Measurements from ENCODE around the gene HYAL1.

Gene HYAL1

GRCh38 chr3:50303013-50303815 is at the start of gene HYAL1:
Gene HYAL1, minus strand, starts transcription at chr3:50303574. Its CDS starts 618 bp downstream, at chr3:50302956.
- peak; percentile 87 for DNase-seq (ENCODE audit: low spot score)

GRCh38 chr3:50352781-50353180 is 49.4 kb upstream of the HYAL1 start:
- no peak for DNase-seq (ENCODE audit: low spot score)

- DNase-seq (ENCODE audit: low spot score): no peak
These were observed 47.9 kb upstream of the HYAL1 start for GRCh38 chr3:50351323-50351697.

- peak; percentile 94 for DNase-seq (ENCODE audit: low spot score)
These were observed 47.4 kb upstream of the HYAL1 start, which contains the start of the genes CYB561D2 and NPRL2 for GRCh38 chr3:50350527-50351322. Gene CYB561D2, plus strand, starts transcription at chr3:50350862. Its CDS starts 572 bp downstream, at chr3:50351434. Gene NPRL2, minus strand, starts transcription at chr3:50350775. Its CDS starts 123 bp downstream, at chr3:50350652.

- DNase-seq (ENCODE audit: low spot score): no peak
These were observed 46.8 kb upstream of the HYAL1 start for GRCh38 chr3:50350213-50350526.

GRCh38 chr3:50347187-50347813 is 43.9 kb upstream of the HYAL1 start:
- DNase-seq (ENCODE audit: low spot score): peak; percentile 55

- DNase-seq (ENCODE audit: low spot score): peak; percentile 92
These were observed 42.3 kb upstream of the HYAL1 start, which contains the start of gene ZMYND10 for GRCh38 chr3:50345586-50346234. Gene ZMYND10, minus strand, starts transcription at chr3:50345732. Its CDS starts 153 bp downstream, at chr3:50345579.

GRCh38 chr3:50345008-50345407 is 41.6 kb upstream of the HYAL1 start:
- no peak for DNase-seq (ENCODE audit: low spot score)

GRCh38 chr3:50342813-50343633 is 39.6 kb upstream of the HYAL1 start:
- no peak for DNase-seq (ENCODE audit: low spot score)

- DNase-seq (ENCODE audit: low spot score): no peak
These were observed 38.7 kb upstream of the HYAL1 start for GRCh38 chr3:50341996-50342650.

- DNase-seq (ENCODE audit: low spot score): no peak
These were observed 38.2 kb upstream of the HYAL1 start for GRCh38 chr3:50341537-50341936.

- no peak for DNase-seq (ENCODE audit: low spot score)
These were observed 37.3 kb upstream of the HYAL1 start, which contains the start of gene RASSF1 for GRCh38 chr3:50340448-50341329. Gene RASSF1, minus strand, starts transcription at chr3:50340836. Its CDS starts 31 bp downstream, at chr3:50340805.

GRCh38 chr3:50340147-50340447 is 36.7 kb upstream of the HYAL1 start:
- no peak for DNase-seq (ENCODE audit: low spot score)

GRCh38 chr3:50339485-50340146 is 36.2 kb upstream of the HYAL1 start:
- DNase-seq (ENCODE audit: low spot score): no peak

GRCh38 chr3:50338965-50339364 is 35.6 kb upstream of the HYAL1 start:
- no peak for DNase-seq (ENCODE audit: low spot score)

GRCh38 chr3:50337175-50337861 is 33.9 kb upstream of the HYAL1 start:
- DNase-seq (ENCODE audit: low spot score): peak; percentile 98

- peak; percentile 84 for DNase-seq (ENCODE audit: low spot score)
These were observed 33.2 kb upstream of the HYAL1 start for GRCh38 chr3:50336452-50337174.

Measured in iPS-NIHi11 (cell line).